GM19395 (cell line): ENCODE results near the gene SLC29A4.
"Not testable (repeated sequence)": the region's sequence is repeated elsewhere in the genome, so short reads cannot be mapped to it uniquely, and the experiment has no call there.

Experiments used
- ATAC-seq: cut with Tn5 transposase; IDR thresholded peaks from one replicate; pipeline ENCODE4 v1.9.1; 2021; ENCODE audit warnings: mild to moderate bottlenecking, moderate library complexity; ENCODE audit not compliant: unreplicated experiment

Gene SLC29A4

GRCh38 chr7:5295039-5296014 is 12.6 kb downstream of the SLC29A4 start:
- ATAC-seq: no peak

GRCh38 chr7:5296015-5296610 is 13.4 kb downstream of the SLC29A4 start:
- ATAC-seq: no peak

- no peak for ATAC-seq
Measured at GRCh38 chr7:5296611-5297226, 14.0 kb downstream of the SLC29A4 start.

GRCh38 chr7:5300366-5300765 is 17.6 kb downstream of the SLC29A4 start:
- ATAC-seq: no peak

GRCh38 chr7:5302577-5302976 is 19.8 kb downstream of the SLC29A4 start:
- no peak for ATAC-seq

GRCh38 chr7:5303061-5303460 is 20.3 kb downstream of the SLC29A4 start:
- ATAC-seq: no peak

GRCh38 chr7:5303591-5304505 is 21.1 kb downstream of the SLC29A4 start:
- no peak for ATAC-seq

GRCh38 chr7:5305050-5305449 is 22.3 kb downstream of the SLC29A4 start:
- ATAC-seq: not testable (repeated sequence)

GRCh38 chr7:5307221-5308142 is 24.7 kb downstream of the SLC29A4 start:
- not testable (repeated sequence) for ATAC-seq

- ATAC-seq: no peak
Measured at GRCh38 chr7:5309146-5309545, 26.4 kb downstream of the SLC29A4 start.

- no peak for ATAC-seq
Measured at GRCh38 chr7:5310822-5311405, 28.2 kb downstream of the SLC29A4 start.

- not testable (repeated sequence) for ATAC-seq
Measured at GRCh38 chr7:5312276-5313070, 29.7 kb downstream of the SLC29A4 start.

- ATAC-seq: not testable (repeated sequence)
Measured at GRCh38 chr7:5313076-5313885, 30.5 kb downstream of the SLC29A4 start.

GRCh38 chr7:5314864-5315263 is 32.1 kb downstream of the SLC29A4 start:
- ATAC-seq: no peak

GRCh38 chr7:5315761-5316160 is 33.0 kb downstream of the SLC29A4 start:
- no peak for ATAC-seq

GRCh38 chr7:5318613-5319012 is 35.9 kb downstream of the SLC29A4 start:
- not testable (repeated sequence) for ATAC-seq

GRCh38 chr7:5320391-5320790 is 37.6 kb downstream of the SLC29A4 start:
- no peak for ATAC-seq
